HEK293 (cell line): Measurements from ENCODE around the gene GRM4.

Source experiments
- CTCF ChIA-PET: fragments of 350-600 bp; formaldehyde crosslinking; extraction: SDS; loops from one replicate; lab custom pipeline; 2021; ENCODE audit warnings: antibody characterized with exemption; lab: Yijun Ruan, JAX
- POLR2A ChIA-PET: fragments of 300-600 bp; formaldehyde crosslinking; extraction: SDS; loops from one replicate; lab custom pipeline; 2020; ENCODE audit warnings: antibody characterized with exemption, inconsistent platforms; lab: Yijun Ruan, JAX
- H3K27ac ChIP-seq: fragments of 200-500 bp; sonication (Bioruptor generic); 2 replicates; pipeline ENCODE4 v1.5.1; 2014; ENCODE audit warnings: low read depth, low read length, control low read depth, inconsistent platforms; ENCODE audit errors: extremely low read depth
- H3K36me3 ChIP-seq, 2 experiments: fragments of 200-500 bp in 1 of 2; sonication (Bioruptor generic) in 1 of 2; 1 replicate in 1 of 2; 2 replicates in 1 of 2; pipeline ENCODE4 v1.5.1; 2014 to 2017; ENCODE audit warnings: inconsistent platforms in 2 of 2, low read length in 2 of 2; ENCODE audit not compliant: control insufficient read depth in 2 of 2, insufficient read depth in 1 of 2
- H3K4me1 ChIP-seq: fragments of 200-500 bp; sonication (Bioruptor generic); 2 replicates; pipeline ENCODE4 v1.5.1; 2014; ENCODE audit warnings: mild to moderate bottlenecking, low read length, inconsistent platforms; ENCODE audit not compliant: control insufficient read depth, insufficient read depth
- H3K4me3 ChIP-seq: 2 replicates; pipeline ENCODE4 v1.5.1; 2011; ENCODE audit warnings: low read depth, mild to moderate bottlenecking, control low read depth, low read length, moderate library complexity
- H3K9me3 ChIP-seq: fragments of 200-500 bp; sonication (Bioruptor generic); 2 replicates; pipeline ENCODE4 v1.5.1; 2014; ENCODE audit warnings: low read depth, low read length, inconsistent platforms; ENCODE audit not compliant: control insufficient read depth, insufficient read depth
- BCL11A ChIP-seq: fragments of 450-650 bp; formaldehyde crosslinking; IDR thresholded peaks from 2 replicates; pipeline ENCODE4 v1.5.1; 2016; ENCODE audit warnings: low read depth, missing biosample characterization, missing genetic modification characterization
- KLF1 ChIP-seq: fragments of 450-650 bp; formaldehyde crosslinking; IDR thresholded peaks from 2 replicates; pipeline ENCODE4 v1.5.1; 2016; ENCODE audit warnings: missing biosample characterization, missing genetic modification characterization
- TCF7L2 ChIP-seq: IDR thresholded peaks from 2 replicates; pipeline ENCODE4 v1.6.1; 2011; ENCODE audit warnings: low read depth, mild to moderate bottlenecking, inconsistent platforms, low read length, moderate library complexity, borderline replicate concordance
- ZBTB17 ChIP-seq: fragments of 450-650 bp; formaldehyde crosslinking; IDR thresholded peaks from 2 replicates; pipeline ENCODE4 v1.5.1; 2016; ENCODE audit warnings: missing biosample characterization, missing genetic modification characterization
- ZFP69B ChIP-seq: fragments of 450-650 bp; formaldehyde crosslinking; IDR thresholded peaks from 2 replicates; pipeline ENCODE4 v1.5.1; 2016; ENCODE audit warnings: missing biosample characterization, missing genetic modification characterization
- ZNF121 ChIP-seq: fragments of 450-650 bp; formaldehyde crosslinking; IDR thresholded peaks from 2 replicates; pipeline ENCODE4 v1.5.1; 2016; ENCODE audit warnings: missing biosample characterization, missing genetic modification characterization
- ZNF132 ChIP-seq: fragments of 450-650 bp; formaldehyde crosslinking; IDR thresholded peaks from 2 replicates; pipeline ENCODE4 v1.5.1; 2017; ENCODE audit warnings: missing biosample characterization, missing genetic modification characterization, borderline replicate concordance
- ZNF184 ChIP-seq: fragments of 450-650 bp; IDR thresholded peaks from 2 replicates; pipeline ENCODE4 v1.5.1; 2018; ENCODE audit warnings: missing biosample characterization, mild to moderate bottlenecking, missing genetic modification characterization
- ZNF24 ChIP-seq: fragments of 450-650 bp; formaldehyde crosslinking; IDR thresholded peaks from 2 replicates; pipeline ENCODE4 v1.5.1; 2016; ENCODE audit warnings: missing biosample characterization, missing genetic modification characterization
- ZNF274 ChIP-seq, 2 experiments: fragments of 200-500 bp in 1 of 2; fragments of 450-650 bp in 1 of 2; sonication (Bioruptor generic) in 1 of 2; formaldehyde crosslinking in 1 of 2; IDR thresholded peaks; 2 replicates each; pipeline versions ENCODE4 v1.5.1 to v1.6.1; 2014 to 2016; ENCODE audit warnings: borderline replicate concordance in 1 of 2, inconsistent platforms in 1 of 2, low read length in 1 of 2, missing biosample characterization in 1 of 2, missing genetic modification characterization in 1 of 2
- ZNF391 ChIP-seq: fragments of 450-650 bp; formaldehyde crosslinking; IDR thresholded peaks from 2 replicates; pipeline ENCODE4 v1.5.1; 2016; ENCODE audit warnings: low read depth, missing biosample characterization, missing genetic modification characterization, borderline replicate concordance
- ZNF473 ChIP-seq: fragments of 450-650 bp; formaldehyde crosslinking; IDR thresholded peaks from 2 replicates; pipeline ENCODE4 v1.5.1; 2017; ENCODE audit warnings: missing biosample characterization, missing genetic modification characterization
- ZNF555 ChIP-seq: fragments of 450-650 bp; formaldehyde crosslinking; conservative IDR thresholded peaks from 2 replicates; pipeline ENCODE4 v1.5.1; 2017; ENCODE audit warnings: missing biosample characterization, mild to moderate bottlenecking, missing genetic modification characterization, inconsistent platforms
- ZNF558 ChIP-seq: fragments of 450-650 bp; formaldehyde crosslinking; IDR thresholded peaks from 2 replicates; pipeline ENCODE4 v1.5.1; 2016; ENCODE audit warnings: missing biosample characterization, missing genetic modification characterization
- ZNF561 ChIP-seq: fragments of 450-650 bp; IDR thresholded peaks from 2 replicates; pipeline ENCODE4 v1.5.1; 2018; ENCODE audit warnings: missing biosample characterization, missing genetic modification characterization, borderline replicate concordance
- ZNF571 ChIP-seq: fragments of 450-650 bp; formaldehyde crosslinking; IDR thresholded peaks from 2 replicates; pipeline ENCODE4 v1.5.0; 2017; ENCODE audit warnings: missing biosample characterization, missing genetic modification characterization
- ZNF707 ChIP-seq: fragments of 450-650 bp; formaldehyde crosslinking; IDR thresholded peaks from 2 replicates; pipeline ENCODE4 v1.5.1; 2016; ENCODE audit warnings: missing biosample characterization, missing genetic modification characterization
- ZNF785 ChIP-seq: fragments of 450-650 bp; formaldehyde crosslinking; IDR thresholded peaks from 2 replicates; pipeline ENCODE4 v1.5.1; 2016; ENCODE audit warnings: missing biosample characterization, missing genetic modification characterization
- TF ChIP-seq, protein P1 (sequence below): fragments of 450-650 bp; formaldehyde crosslinking; IDR thresholded peaks from 2 replicates; pipeline ENCODE4 v1.5.1; 2016; ENCODE audit warnings: missing biosample characterization, missing genetic modification characterization
- TF ChIP-seq, protein P2 (sequence below): fragments of 450-650 bp; formaldehyde crosslinking; conservative IDR thresholded peaks from 2 replicates; pipeline ENCODE4 v1.5.1; 2016; ENCODE audit warnings: low read depth, missing biosample characterization, missing genetic modification characterization
- TF ChIP-seq, protein P3 (sequence below): fragments of 450-650 bp; formaldehyde crosslinking; IDR thresholded peaks from 2 replicates; pipeline ENCODE4 v1.5.1; 2017; ENCODE audit warnings: missing biosample characterization, missing genetic modification characterization

The GRM4 gene

DNA sequence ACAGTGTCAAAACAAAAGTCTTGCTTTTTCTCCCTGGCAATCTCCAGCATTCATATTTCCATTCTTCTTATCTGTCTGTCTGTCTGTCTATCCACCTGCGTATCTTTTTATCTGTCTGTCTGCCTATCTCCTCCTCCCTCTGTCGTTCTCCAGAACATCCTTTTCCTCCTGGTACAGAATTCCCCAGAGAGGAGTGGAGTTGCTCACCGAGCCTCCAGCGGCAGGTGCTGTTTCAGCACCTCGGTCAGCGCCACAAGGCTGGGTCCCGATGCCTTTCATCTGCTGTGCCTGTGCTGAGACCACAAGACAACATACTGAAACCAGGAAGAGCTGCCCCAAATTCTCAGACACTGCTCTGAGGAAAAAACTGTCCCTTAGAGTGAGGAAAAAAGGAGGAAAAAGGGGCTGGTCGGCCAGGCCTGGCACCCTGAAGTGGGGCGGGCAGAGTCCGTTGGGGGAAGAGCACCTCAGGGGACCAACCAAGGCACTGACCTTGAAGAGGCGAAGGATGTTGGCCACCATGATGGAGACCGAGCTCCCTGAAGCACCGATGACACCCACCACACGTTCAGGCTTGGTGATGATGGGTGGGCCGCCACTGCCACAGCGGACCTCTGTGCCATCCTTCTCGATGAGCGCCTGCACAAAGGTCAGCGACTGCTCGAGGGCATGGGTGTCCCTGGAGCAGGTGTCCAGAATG, 13.3 kb downstream of the GRM4 start (continued):
- TF ChIP-seq ZFP69B (tag by site-specific recombination), result peak; percentile 93
- no peak for TF ChIP-seq ZNF555
- TF ChIP-seq ZNF558 (tag by site-specific recombination), result no peak
- no peak for TF ChIP-seq TCF7L2
- TF ChIP-seq ZNF24, result no peak
- TF ChIP-seq, protein P1, sequence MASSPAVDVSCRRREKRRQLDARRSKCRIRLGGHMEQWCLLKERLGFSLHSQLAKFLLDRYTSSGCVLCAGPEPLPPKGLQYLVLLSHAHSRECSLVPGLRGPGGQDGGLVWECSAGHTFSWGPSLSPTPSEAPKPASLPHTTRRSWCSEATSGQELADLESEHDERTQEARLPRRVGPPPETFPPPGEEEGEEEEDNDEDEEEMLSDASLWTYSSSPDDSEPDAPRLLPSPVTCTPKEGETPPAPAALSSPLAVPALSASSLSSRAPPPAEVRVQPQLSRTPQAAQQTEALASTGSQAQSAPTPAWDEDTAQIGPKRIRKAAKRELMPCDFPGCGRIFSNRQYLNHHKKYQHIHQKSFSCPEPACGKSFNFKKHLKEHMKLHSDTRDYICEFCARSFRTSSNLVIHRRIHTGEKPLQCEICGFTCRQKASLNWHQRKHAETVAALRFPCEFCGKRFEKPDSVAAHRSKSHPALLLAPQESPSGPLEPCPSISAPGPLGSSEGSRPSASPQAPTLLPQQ (tag by site-specific recombination), result peak; percentile 73; the same call in 1 of the 2 replicates
- peak; percentile 52; the same call in 1 of the 2 replicates for TF ChIP-seq ZBTB17
- no peak for TF ChIP-seq ZNF785 (tag by site-specific recombination)
- no peak for TF ChIP-seq ZNF561 (tag by site-specific recombination)
- TF ChIP-seq, protein P2, sequence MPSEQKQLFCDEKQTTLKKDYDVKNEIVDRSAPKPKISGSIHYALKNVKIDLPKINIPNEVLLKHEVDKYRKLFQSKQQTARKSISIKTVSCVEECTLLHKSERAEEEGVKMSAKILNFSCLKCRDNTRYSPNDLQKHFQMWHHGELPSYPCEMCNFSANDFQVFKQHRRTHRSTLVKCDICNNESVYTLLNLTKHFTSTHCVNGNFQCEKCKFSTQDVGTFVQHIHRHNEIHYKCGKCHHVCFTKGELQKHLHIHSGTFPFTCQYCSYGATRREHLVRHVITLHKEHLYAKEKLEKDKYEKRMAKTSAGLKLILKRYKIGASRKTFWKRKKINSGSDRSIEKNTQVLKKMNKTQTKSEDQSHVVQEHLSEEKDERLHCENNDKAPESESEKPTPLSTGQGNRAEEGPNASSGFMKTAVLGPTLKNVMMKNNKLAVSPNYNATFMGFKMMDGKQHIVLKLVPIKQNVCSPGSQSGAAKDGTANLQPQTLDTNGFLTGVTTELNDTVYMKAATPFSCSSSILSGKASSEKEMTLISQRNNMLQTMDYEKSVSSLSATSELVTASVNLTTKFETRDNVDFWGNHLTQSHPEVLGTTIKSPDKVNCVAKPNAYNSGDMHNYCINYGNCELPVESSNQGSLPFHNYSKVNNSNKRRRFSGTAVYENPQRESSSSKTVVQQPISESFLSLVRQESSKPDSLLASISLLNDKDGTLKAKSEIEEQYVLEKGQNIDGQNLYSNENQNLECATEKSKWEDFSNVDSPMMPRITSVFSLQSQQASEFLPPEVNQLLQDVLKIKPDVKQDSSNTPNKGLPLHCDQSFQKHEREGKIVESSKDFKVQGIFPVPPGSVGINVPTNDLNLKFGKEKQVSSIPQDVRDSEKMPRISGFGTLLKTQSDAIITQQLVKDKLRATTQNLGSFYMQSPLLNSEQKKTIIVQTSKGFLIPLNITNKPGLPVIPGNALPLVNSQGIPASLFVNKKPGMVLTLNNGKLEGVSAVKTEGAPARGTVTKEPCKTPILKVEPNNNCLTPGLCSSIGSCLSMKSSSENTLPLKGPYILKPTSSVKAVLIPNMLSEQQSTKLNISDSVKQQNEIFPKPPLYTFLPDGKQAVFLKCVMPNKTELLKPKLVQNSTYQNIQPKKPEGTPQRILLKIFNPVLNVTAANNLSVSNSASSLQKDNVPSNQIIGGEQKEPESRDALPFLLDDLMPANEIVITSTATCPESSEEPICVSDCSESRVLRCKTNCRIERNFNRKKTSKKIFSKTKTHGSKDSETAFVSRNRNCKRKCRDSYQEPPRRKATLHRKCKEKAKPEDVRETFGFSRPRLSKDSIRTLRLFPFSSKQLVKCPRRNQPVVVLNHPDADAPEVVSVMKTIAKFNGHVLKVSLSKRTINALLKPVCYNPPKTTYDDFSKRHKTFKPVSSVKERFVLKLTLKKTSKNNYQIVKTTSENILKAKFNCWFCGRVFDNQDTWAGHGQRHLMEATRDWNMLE, result no peak
- no peak for TF ChIP-seq ZNF184 (tag by site-specific recombination)
- TF ChIP-seq ZNF391 (tag by site-specific recombination), result no peak
- no peak for TF ChIP-seq ZNF274 (IDR thresholded peaks at IDR 0.05; ENCODE audit: low read length)
- TF ChIP-seq ZNF274 (tag by site-specific recombination; IDR thresholded peaks at IDR 0.05; ENCODE audit: borderline replicate concordance), result no peak
- TF ChIP-seq ZNF132 (tag by site-specific recombination), result no peak
- no peak for TF ChIP-seq BCL11A (tag by site-specific recombination)
- TF ChIP-seq ZNF473 (tag by site-specific recombination), result no peak
- TF ChIP-seq KLF1 (tag by site-specific recombination), result no peak

GRCh38 chr6:34131326-34132290, 14.3 kb downstream of the GRM4 start:
- POLR2A ChIA-PET, result no interaction called here
- H3K4me3 ChIP-seq, result no peak overlapping the region
- H3K36me3 ChIP-seq, result no peaks in the 10 kb centered on the region
- H3K4me1 ChIP-seq, result no peaks in the 10 kb centered on the region
- H3K9me3 ChIP-seq, result no peaks in the 10 kb centered on the region
- H3K27ac ChIP-seq, result no peak overlapping the region
- TF ChIP-seq ZNF555, result no peak
- TF ChIP-seq, protein P3, sequence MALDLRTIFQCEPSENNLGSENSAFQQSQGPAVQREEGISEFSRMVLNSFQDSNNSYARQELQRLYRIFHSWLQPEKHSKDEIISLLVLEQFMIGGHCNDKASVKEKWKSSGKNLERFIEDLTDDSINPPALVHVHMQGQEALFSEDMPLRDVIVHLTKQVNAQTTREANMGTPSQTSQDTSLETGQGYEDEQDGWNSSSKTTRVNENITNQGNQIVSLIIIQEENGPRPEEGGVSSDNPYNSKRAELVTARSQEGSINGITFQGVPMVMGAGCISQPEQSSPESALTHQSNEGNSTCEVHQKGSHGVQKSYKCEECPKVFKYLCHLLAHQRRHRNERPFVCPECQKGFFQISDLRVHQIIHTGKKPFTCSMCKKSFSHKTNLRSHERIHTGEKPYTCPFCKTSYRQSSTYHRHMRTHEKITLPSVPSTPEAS (tag by site-specific recombination), result 0 out of 2 replicates have a peak, but pooled peaks have one; percentile 31
- no peak for TF ChIP-seq ZNF707 (tag by site-specific recombination)
- no peak for TF ChIP-seq ZNF571
- no peak for TF ChIP-seq ZNF121 (tag by site-specific recombination)
- TF ChIP-seq ZFP69B (tag by site-specific recombination), result no peak
- CTCF ChIA-PET, result no interaction called here
